CD14-positive monocyte (primary cell): ENCODE data around the gene PLXNA4. TPM values are rescaled to one million over a fixed set of nuclear protein-coding genes. Genes with fewer than 3 reads are reported as not detected.

Experiments used
- DNase-seq, 3 donors: peaks; one replicate each; pipeline ENCODE4 v3.0.0-alpha.2; 2011 to 2022
- H2AFZ ChIP-seq: 2 replicates; pipeline ENCODE4 v1.6.0; 2012; ENCODE audit warnings: mild to moderate bottlenecking, low read depth, low read length, inconsistent platforms; ENCODE audit not compliant: insufficient read depth, poor library complexity, severe bottlenecking
- H3K27ac ChIP-seq, 2 donors: 1 replicate in 1 of 2; 2 replicates in 1 of 2; pipeline ENCODE4 v1.5.1; 2012 to 2013; ENCODE audit warnings: low read length in 2 of 2, control low read depth in 1 of 2, inconsistent platforms in 1 of 2, low read depth in 1 of 2, mild to moderate bottlenecking in 1 of 2
- H3K27me3 ChIP-seq, 2 donors: one replicate each; pipeline versions ENCODE4 v1.6.0 to v1.6.1; 2011 to 2013; ENCODE audit warnings: low read length in 2 of 2; ENCODE audit not compliant: control insufficient read depth in 2 of 2, insufficient read depth in 2 of 2
- H3K36me3 ChIP-seq, 2 donors: replicated peaks in 1 of 2; 1 replicate in 1 of 2; 2 replicates in 1 of 2; pipeline versions ENCODE4 v1.5.1 to v1.6.1; 2012 to 2013; ENCODE audit warnings: low read length in 2 of 2, control low read depth in 1 of 2, inconsistent platforms in 1 of 2, mild to moderate bottlenecking in 1 of 2; ENCODE audit not compliant: insufficient read depth in 2 of 2, control insufficient read depth in 1 of 2
- H3K4me1 ChIP-seq, 2 donors: 1 replicate in 1 of 2; 2 replicates in 1 of 2; pipeline versions ENCODE4 v1.5.1 to v1.6.1; 2012 to 2013; ENCODE audit warnings: low read length in 2 of 2, control low read depth in 1 of 2, inconsistent platforms in 1 of 2, mild to moderate bottlenecking in 1 of 2, moderate library complexity in 1 of 2; ENCODE audit not compliant: insufficient read depth in 2 of 2, control insufficient read depth in 1 of 2
- H3K4me2 ChIP-seq: replicated peaks from 2 replicates; pipeline ENCODE3; 2012; ENCODE audit warnings: low read length, moderate library complexity, mild to moderate bottlenecking; ENCODE audit not compliant: poor library complexity, severe bottlenecking; ENCODE audit errors: extremely low read depth
- H3K4me3 ChIP-seq, 3 experiments: fragments of 200-600 bp in 1 of 3; sonication (generic) in 1 of 3; replicated peaks in 1 of 3; 1 replicate in 2 of 3; 2 replicates in 1 of 3; pipeline ENCODE4 v1.5.1; 2011 to 2013; ENCODE audit warnings: low read length in 3 of 3, mild to moderate bottlenecking in 3 of 3, control low read depth in 2 of 3, low read depth in 2 of 3, inconsistent platforms in 1 of 3, moderate library complexity in 1 of 3
- H3K79me2 ChIP-seq: 2 replicates; pipeline ENCODE4 v1.6.0; 2012; ENCODE audit warnings: mild to moderate bottlenecking, control low read depth, inconsistent platforms, low read length, moderate library complexity; ENCODE audit not compliant: insufficient read depth
- H3K9ac ChIP-seq: 2 replicates; pipeline ENCODE4 v1.6.0; 2017; ENCODE audit warnings: low read length, mild to moderate bottlenecking; ENCODE audit not compliant: insufficient read depth, poor library complexity, severe bottlenecking
- H3K9me3 ChIP-seq, 2 donors: replicated peaks in 1 of 2; 1 replicate in 1 of 2; 2 replicates in 1 of 2; pipeline versions ENCODE4 v1.5.1 to v1.6.1; 2012 to 2013; ENCODE audit warnings: low read length in 2 of 2, control low read depth in 1 of 2; ENCODE audit not compliant: control insufficient read depth in 1 of 2, insufficient read depth in 1 of 2
- H4K20me1 ChIP-seq: 2 replicates; pipeline ENCODE4 v1.6.0; 2012; ENCODE audit warnings: mild to moderate bottlenecking, low read length, control low read depth, moderate library complexity; ENCODE audit not compliant: insufficient read depth
- H3K27ac Mint-ChIP-seq, 7 donors: one replicate each; pipeline ENCODE4 v1.8.0; 2020; ENCODE audit warnings: mild to moderate bottlenecking in 7 of 7, mixed read lengths in 7 of 7, moderate library complexity in 6 of 7, inconsistent platforms in 2 of 7
- H3K27me3 Mint-ChIP-seq, 3 donors: one replicate each; pipeline ENCODE4 v1.8.0; 2021 to 2022; ENCODE audit warnings: low read depth in 3 of 3, mild to moderate bottlenecking in 3 of 3, mixed read lengths in 3 of 3, moderate library complexity in 3 of 3, inconsistent platforms in 1 of 3
- H3K36me3 Mint-ChIP-seq, 2 donors: one replicate each; pipeline ENCODE4 v1.8.0; 2020; ENCODE audit warnings: mixed read lengths in 2 of 2, inconsistent platforms in 1 of 2, mild to moderate bottlenecking in 1 of 2
- H3K4me1 Mint-ChIP-seq: one replicate; pipeline ENCODE4 v1.8.0; 2020; ENCODE audit warnings: mild to moderate bottlenecking, mixed read lengths
- H3K4me3 Mint-ChIP-seq, 2 donors: one replicate each; pipeline ENCODE4 v1.8.0; 2020; ENCODE audit warnings: mild to moderate bottlenecking in 2 of 2, mixed read lengths in 2 of 2, moderate library complexity in 1 of 2
- H3K9me3 Mint-ChIP-seq, 7 donors: one replicate each; pipeline ENCODE4 v1.8.0; 2020 to 2022; ENCODE audit warnings: mixed read lengths in 7 of 7, mild to moderate bottlenecking in 6 of 7, moderate library complexity in 6 of 7, inconsistent platforms in 2 of 7
- WGBS: methylation state at CpG from one replicate; pipeline ENCODE4 v1.1.5; 2013; ENCODE audit warnings: missing lambda C conversion rate; ENCODE audit not compliant: insufficient coverage; 5-methylcytosine and 5-hydroxymethylcytosine counted together
- intact Hi-C, 2 donors: fragments of 100-400 bp; cut with micrococcal nuclease; formaldehyde crosslinking; loops; one replicate each; pipeline versions ENCODE4 v1.15.0 to v1.15.1; 2023
- polyA plus RNA-seq, 3 donors: library from polyadenylated mRNA; depleted of rRNA in 1 of 3; unstranded in 2 of 3; stranded (reverse) in 1 of 3; fragments of 300-500 nt in 2 of 3; fragments of >200 nt in 1 of 3; fragmentation: Illumina TruSeq in 2 of 3; gene quantifications; 1 replicate in 2 of 3; 2 replicates in 1 of 3; pipeline ENCODE4 v1.2.3, GENCODE V29; 2012 to 2021
- TF ChIP-seq, protein P1 (sequence below): fragments of 200-600 bp; IDR thresholded peaks from one replicate; pipeline ENCODE4 v1.8.0; 2022; ENCODE audit warnings: antibody characterized with exemption, mild to moderate bottlenecking

The PLXNA4 gene
- polyA plus RNA-seq, 3 donors, result not detected

DNA sequence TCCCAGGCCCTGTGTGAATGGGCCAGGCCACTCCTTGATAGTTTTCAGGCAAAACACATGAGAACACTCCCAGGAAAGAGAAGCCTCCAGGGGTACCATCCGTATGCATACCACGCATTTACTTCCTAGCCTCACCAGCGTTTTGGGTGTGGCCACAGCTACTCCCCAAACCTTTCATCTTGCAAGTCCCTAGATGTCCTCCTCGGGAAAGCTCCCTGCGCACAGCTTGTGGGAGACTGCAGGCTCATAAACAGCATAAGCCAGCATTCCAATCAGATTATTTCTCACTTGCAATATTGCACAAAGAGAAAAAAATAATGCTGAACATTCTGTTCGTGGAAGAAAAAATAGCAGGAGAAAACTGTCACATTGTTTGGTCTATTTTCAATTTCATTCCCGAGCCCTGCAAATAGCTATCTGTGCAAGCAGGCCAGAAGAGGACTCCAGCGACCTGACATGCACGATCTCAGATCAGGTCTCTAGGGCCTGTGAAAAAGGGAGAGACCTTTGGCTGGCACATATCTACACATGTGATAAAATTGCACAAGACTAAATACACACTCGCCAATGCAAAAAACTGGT, 175.6 kb downstream of the PLXNA4 start:
- no peaks in the 10 kb centered on the region for H4K20me1 ChIP-seq
- H3K9ac ChIP-seq, result no peak overlapping the region
- no peaks in the 10 kb centered on the region for H3K27me3 ChIP-seq
- H3K4me1 ChIP-seq, result no peaks in the 10 kb centered on the region
- TF ChIP-seq, protein P1, sequence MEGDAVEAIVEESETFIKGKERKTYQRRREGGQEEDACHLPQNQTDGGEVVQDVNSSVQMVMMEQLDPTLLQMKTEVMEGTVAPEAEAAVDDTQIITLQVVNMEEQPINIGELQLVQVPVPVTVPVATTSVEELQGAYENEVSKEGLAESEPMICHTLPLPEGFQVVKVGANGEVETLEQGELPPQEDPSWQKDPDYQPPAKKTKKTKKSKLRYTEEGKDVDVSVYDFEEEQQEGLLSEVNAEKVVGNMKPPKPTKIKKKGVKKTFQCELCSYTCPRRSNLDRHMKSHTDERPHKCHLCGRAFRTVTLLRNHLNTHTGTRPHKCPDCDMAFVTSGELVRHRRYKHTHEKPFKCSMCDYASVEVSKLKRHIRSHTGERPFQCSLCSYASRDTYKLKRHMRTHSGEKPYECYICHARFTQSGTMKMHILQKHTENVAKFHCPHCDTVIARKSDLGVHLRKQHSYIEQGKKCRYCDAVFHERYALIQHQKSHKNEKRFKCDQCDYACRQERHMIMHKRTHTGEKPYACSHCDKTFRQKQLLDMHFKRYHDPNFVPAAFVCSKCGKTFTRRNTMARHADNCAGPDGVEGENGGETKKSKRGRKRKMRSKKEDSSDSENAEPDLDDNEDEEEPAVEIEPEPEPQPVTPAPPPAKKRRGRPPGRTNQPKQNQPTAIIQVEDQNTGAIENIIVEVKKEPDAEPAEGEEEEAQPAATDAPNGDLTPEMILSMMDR, result no peak
- H3K4me3 ChIP-seq, result no peak overlapping the region
- H3K36me3 ChIP-seq, result no peaks in the 10 kb centered on the region
- Mint-ChIP-seq H3K9me3 (no peaks in the 10 kb centered on the region), H3K36me3 (no peaks in the 10 kb centered on the region), H3K27me3 (peaks cover 2 to 6% (median 4%) of the 10 kb centered on the region in 3 donors), H3K4me3 (no peak overlapping the region), H3K27ac (no peak overlapping the region), H3K4me1 (no peaks in the 10 kb centered on the region)
- H3K9me3 ChIP-seq, result no peaks in the 10 kb centered on the region
- intact Hi-C loops, result no loop called here
- no peak overlapping the region for H3K27ac ChIP-seq
- DNase-seq, result no peak
- H3K4me2 ChIP-seq, result no peak overlapping the region
- H3K79me2 ChIP-seq, result no peaks in the 10 kb centered on the region
- 84% methylated on average over 3 of the region's 10 CpGs for WGBS
- H2AFZ ChIP-seq, result no peak overlapping the region

DNA sequence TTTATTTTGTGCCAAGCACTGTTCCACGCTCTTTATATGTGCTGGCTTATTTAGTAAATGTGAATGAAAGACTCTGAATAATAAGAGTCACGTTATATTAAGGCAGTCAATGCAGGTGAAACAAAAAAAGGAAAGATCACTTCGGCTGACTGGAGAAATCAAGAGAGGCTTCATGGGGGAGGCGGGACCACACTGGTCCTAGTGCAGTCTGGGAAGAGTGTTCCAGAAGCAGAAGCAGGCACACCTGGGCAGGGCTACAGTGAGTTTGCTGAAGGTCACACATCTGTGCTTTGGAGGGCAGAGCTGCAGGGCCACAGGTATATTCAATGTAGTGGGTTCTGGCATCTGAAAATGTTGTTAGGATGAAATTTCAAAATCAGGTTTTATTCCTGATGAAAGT, 176.9 kb downstream of the PLXNA4 start:
- Histone ChIP-seq H4K20me1 (no peaks in the 10 kb centered on the region), H3K9ac (no peak overlapping the region), H2AFZ (no peak overlapping the region), H3K36me3 (no peaks in the 10 kb centered on the region), H3K9me3 (no peaks in the 10 kb centered on the region), H3K4me3 (no peak overlapping the region), H3K27me3 (no peaks in the 10 kb centered on the region), H3K4me1 (no peaks in the 10 kb centered on the region), H3K4me2 (no peak overlapping the region), H3K79me2 (no peaks in the 10 kb centered on the region), H3K27ac (no peak overlapping the region)
- Mint-ChIP-seq H3K9me3 (no peaks in the 10 kb centered on the region), H3K4me1 (no peaks in the 10 kb centered on the region), H3K27me3 (peaks cover 3 to 10% (median 4%) of the 10 kb centered on the region in 3 donors), H3K4me3 (no peak overlapping the region), H3K36me3 (no peaks in the 10 kb centered on the region), H3K27ac (no peak overlapping the region)
- intact Hi-C loops, result loop anchor here in 1 of 2 donors (5.0 kb wide), 1 partner anchor 183 kb away; no protein-coding TSS in a partner anchor
- TF ChIP-seq, protein P1, result no peak
- no peak for DNase-seq
- WGBS, result 93% methylated on average over 4 of the region's 4 CpGs
